ENCODE results near the gene CITED1.

CITED1 gene

GRCh38 chrX:72269671-72270251, 36.0 kb downstream of the CITED1 start:
- DNase-seq: no peak

DNA sequence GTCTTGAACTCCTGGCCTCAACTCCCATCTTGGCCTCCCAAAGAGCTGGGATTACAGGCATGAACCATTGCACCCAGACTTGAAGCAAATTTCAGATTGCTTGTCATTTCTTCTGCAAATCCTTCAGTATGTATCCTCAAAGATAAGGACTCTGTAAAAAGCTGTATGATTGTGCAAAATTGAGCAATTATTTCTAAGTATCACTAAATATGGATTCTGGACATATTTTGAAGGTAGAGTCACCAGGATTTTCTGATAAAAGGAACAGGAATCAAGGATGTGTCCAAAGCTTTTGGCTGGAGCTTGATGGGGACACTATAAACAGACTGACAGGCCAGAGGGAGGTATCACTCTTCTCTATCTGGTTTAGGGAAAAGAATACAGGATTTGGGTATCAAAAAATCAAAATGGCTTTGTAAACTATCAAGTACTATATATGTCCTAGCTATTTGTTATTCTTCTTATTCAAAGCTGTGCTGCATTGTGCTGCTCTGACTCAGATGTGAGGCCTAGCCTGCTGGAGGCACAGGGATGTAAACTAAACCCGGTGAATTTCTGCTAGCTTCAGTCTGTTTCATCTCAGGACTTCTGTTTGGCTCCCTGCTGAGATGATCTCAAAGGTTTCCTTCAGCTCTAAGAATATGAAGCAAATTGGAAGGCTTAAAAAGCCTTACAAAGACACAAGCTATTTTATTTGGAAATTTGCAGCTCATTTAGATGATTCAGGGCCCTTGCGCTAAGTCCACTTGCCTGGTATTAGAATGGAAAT, 36.9 kb downstream of the CITED1 start:
- no peak for DNase-seq

GRCh38 chrX:72265263-72265662, 40.5 kb downstream of the CITED1 start:
- no peak for DNase-seq

DNA sequence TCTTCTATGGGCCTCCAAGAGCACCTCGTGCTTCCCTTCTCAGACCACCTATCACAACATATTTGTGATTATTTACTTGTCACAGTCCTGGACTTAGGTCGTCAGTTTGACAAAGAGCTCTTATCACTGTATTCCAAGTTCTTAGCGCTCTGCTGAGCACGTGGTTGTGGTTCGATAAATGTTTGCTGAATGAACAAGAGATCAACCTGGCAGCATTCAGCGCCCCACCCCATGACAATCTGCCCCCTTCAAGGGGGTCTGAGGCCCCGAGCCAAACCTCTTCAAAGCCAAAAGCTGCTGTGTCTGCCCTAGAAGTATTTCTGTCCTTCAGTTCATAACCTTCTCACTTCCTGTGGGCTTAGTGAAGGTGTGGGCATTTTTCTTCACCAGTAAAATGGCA, 43.6 kb downstream of the CITED1 start:
- DNase-seq: no peak

GRCh38 chrX:72260448-72260847, 45.3 kb downstream of the CITED1 start:
- DNase-seq: no peak

DNA sequence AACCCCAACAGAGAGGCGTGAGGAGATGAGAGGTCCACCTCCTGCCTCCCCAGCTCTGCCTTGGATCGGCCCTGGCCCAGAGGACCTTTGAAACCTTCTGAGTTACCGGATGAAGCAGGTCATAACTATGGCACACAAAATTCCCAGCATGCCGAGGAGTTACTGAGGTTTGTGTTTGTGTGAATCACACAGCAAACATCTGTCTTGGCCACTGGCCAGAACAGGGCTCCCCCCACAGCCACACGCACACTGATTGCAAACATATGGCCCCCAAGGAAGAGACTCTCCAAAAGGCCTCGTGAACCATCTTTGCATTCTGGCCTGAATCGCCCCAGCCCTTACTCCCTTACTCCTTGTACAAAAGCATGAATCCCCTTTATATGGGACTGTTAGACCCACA, 47.5 kb downstream of the CITED1 start:
- DNase-seq: no peak

DNA sequence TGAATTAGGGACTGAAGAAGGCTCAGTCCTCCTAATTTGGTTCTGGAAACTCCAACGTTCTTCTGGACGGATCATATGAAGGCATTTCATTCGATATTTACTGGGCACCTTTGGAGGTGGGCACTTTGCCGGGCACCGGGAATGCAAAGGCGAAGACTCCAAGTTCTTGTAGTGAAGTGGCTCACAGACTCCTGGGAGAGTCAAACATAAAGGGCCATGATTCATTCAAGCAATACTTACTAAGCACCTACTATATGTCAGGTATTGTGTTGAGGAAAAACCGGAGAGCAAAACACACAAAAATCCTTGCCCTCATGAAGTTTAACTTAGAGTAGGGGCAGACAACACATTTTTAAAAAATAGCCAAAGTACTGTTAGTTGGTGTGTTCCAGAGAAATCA, 49.9 kb downstream of the CITED1 start:
- no peak for DNase-seq

DNA sequence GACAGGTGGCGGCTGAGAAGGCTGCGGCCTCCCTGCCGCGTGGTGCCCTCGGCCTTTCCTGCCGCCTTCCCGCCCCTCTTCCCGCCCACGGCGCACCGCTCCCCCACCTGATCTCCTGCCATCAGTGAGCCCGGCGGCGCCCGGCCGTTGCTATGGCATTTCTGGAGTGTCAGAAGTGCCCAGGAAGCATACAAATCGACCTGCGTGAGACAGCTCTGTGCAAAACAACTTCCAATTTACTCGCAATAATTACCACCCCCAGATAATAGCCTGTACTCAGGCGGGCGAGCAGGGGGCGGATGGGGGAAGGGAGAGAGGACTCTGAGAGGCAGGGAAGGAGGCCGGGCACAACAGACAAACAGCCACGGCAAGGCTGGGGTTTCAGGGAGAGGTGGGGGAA, 50.3 kb downstream of the CITED1 start:
- peak in 1 of 2 experiments; percentile 49 for DNase-seq

DNA sequence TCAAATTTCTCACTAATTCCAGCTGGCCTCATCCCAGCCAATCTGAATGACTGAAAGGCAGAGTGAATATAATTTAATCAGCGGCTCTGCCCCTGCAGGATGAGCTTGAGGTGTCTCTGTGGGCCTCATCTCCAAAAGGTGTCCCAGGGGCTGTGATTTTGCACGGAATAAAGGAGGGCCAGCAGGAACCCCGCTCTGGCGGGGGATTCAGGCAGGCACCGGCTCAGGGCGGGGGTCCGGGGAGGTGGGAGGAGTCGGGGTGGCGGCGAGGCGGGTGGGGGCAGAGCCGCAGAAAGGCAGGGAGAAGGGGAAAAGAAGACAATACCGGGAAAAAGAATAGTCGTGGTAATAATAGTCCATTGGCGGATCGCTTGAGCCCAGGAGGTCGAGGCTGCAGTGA, 50.9 kb downstream of the CITED1 start:
- DNase-seq: no peak

GRCh38 chrX:72253686-72254085, 52.0 kb downstream of the CITED1 start:
- DNase-seq: no peak
